Activated CD4-positive, alpha-beta memory T cell treated with anti-CD3 and anti-CD28 coated beads for 36 hours (primary cell): ENCODE results near the gene SPRED1. TPM values are rescaled to one million over a fixed set of nuclear protein-coding genes. Genes with fewer than 3 reads are reported as not detected.
"Not testable (repeated sequence)": the region's sequence is repeated elsewhere in the genome, so short reads cannot be mapped to it uniquely, and the experiment has no call there.

Experiments
- CTCF ChIA-PET: fragments of 350-600 bp; sonication (Branson Sonifier 250); formaldehyde crosslinking; loops from one replicate; lab custom pipeline; 2021; ENCODE audit warnings: antibody characterized with exemption, inconsistent platforms; lab: Charles Lee
- POLR2A ChIA-PET: fragments of 350-600 bp; sonication (Branson Sonifier 250); formaldehyde crosslinking; loops from one replicate; lab custom pipeline; 2021; ENCODE audit warnings: antibody characterized with exemption; lab: Charles Lee
- DNase-seq: peaks from one replicate; pipeline ENCODE4 v3.0.0-alpha.2; 2020
- H3K27ac Mint-ChIP-seq: one replicate; pipeline ENCODE4 v1.8.0; 2021; ENCODE audit warnings: mixed read lengths
- H3K27me3 Mint-ChIP-seq: one replicate; pipeline ENCODE4 v1.8.0; 2021; ENCODE audit warnings: mixed read lengths
- H3K36me3 Mint-ChIP-seq: one replicate; pipeline ENCODE4 v1.8.0; 2021; ENCODE audit warnings: mixed read lengths
- H3K4me1 Mint-ChIP-seq: one replicate; pipeline ENCODE4 v1.8.0; 2021; ENCODE audit warnings: low read depth, mixed read lengths
- H3K4me3 Mint-ChIP-seq: one replicate; pipeline ENCODE4 v1.8.0; 2021; ENCODE audit warnings: mild to moderate bottlenecking, mixed read lengths
- H3K9me3 Mint-ChIP-seq: one replicate; pipeline ENCODE4 v1.8.0; 2021; ENCODE audit warnings: mixed read lengths
- intact Hi-C: fragments of 100-400 bp; cut with micrococcal nuclease; formaldehyde crosslinking; loops from one replicate; pipeline ENCODE4 v1.15.1; 2023
- total RNA-seq, 2 experiments: library from RNA; stranded (reverse); gene quantifications; one replicate each; pipeline ENCODE4 v1.2.3, GENCODE V29; 2021

SPRED1 gene
- total RNA-seq, 2 experiments from 2014 or later, result 0.92 to 0.97 TPM

DNA sequence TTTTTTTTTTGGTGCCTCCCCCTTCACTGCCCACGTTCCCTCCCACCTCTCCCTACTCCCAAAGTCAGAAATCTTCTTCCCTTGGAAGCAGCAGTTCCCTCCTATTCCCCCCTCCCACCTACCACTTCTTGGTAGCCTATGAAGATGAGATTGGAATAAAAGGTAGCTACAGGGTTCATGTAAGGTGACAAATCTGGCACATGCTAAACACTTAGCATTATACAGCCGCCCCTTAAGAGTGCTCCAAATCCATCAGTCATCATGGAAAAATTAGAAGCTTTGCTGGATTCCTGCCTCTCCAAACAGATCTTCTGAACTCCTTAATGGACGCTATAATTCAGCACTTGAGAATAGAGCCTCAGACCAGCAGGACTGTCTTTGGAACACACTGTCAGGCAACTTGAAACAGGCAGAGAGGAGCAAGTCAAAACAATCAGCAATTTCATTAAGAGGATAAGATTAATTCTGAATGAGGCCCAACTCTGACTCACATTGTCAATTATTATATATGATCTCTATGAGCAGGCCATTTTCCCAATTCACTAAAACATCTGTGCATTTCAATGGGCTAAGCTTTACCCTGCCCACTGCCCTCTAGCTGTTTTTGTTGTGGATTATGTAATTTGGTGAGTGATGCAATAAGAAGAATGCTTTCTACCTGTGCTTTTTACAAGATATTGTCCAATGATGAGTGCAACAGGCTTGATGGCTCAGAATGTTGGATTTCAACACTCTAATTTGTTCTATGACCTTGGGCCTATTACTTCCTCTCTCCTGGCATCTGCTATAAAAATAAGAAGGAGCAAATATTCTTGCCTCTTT lies 34.6 kb upstream of the SPRED1 start:
- no peaks in the 10 kb centered on the region for H3K36me3 Mint-ChIP-seq
- H3K27me3 Mint-ChIP-seq, result peaks cover 3% of the 10 kb centered on the region

GRCh38 chr15:38220606-38221273 lies 31.9 kb upstream of the SPRED1 start:
- intact Hi-C loops, result no loop called here
- no peak overlapping the region for H3K27ac Mint-ChIP-seq
- CTCF ChIA-PET, result no interaction called here
- no peak for DNase-seq
- no peak overlapping the region for H3K4me3 Mint-ChIP-seq
- POLR2A ChIA-PET, result no interaction called here
- no peaks in the 10 kb centered on the region for H3K36me3 Mint-ChIP-seq
- peaks cover 5% of the 10 kb centered on the region for H3K27me3 Mint-ChIP-seq
- H3K9me3 Mint-ChIP-seq, result no peaks in the 10 kb centered on the region
- H3K4me1 Mint-ChIP-seq, result peaks cover 3% of the 10 kb centered on the region

More for the DNA sequence above, 34.6 kb upstream of the SPRED1 start:
- Mint-ChIP-seq H3K4me1 (peaks cover 3% of the 10 kb centered on the region), H3K9me3 (no peaks in the 10 kb centered on the region), H3K27ac (no peak overlapping the region), H3K4me3 (no peak overlapping the region)
- ChIA-PET POLR2A (no interaction called here), CTCF (no interaction called here)
- DNase-seq, result no peak
- intact Hi-C loops, result loop anchor here (5.0 kb wide), 1 partner anchor 64 kb away; no protein-coding TSS in a partner anchor

DNA sequence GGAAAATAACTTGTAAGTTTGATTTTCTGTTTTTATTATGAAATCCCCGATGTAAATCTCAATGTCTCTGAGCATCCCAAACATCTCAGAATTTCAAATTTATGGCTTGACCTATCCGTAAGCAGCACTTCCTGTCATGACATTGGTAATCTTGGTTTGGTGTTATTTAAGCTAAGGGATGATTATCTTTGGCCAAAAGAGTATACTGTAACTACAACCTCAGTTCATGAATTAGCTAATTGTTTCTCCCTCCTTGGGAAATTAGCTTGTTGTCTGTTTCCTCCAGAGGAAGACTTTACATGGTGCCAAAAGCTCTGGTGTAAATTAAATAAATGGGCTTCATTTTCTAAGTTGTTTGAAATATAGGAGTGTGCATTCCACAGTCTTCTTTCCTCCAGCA lies 28.1 kb upstream of the SPRED1 start:
- H3K9me3 Mint-ChIP-seq, result no peaks in the 10 kb centered on the region
- no peaks in the 10 kb centered on the region for H3K36me3 Mint-ChIP-seq
- no peak overlapping the region for H3K27ac Mint-ChIP-seq
- ChIA-PET CTCF (no interaction called here), POLR2A (no interaction called here)
- no peaks in the 10 kb centered on the region for H3K4me1 Mint-ChIP-seq
- DNase-seq, result no peak
- peaks cover 6% of the 10 kb centered on the region for H3K27me3 Mint-ChIP-seq
- intact Hi-C loops, result no loop called here
- no peak overlapping the region for H3K4me3 Mint-ChIP-seq

GRCh38 chr15:38225381-38225780 lies 27.3 kb upstream of the SPRED1 start:
- Mint-ChIP-seq H3K4me1 (no peaks in the 10 kb centered on the region), H3K4me3 (no peak overlapping the region), H3K27ac (no peak overlapping the region), H3K36me3 (no peaks in the 10 kb centered on the region), H3K27me3 (peaks cover 6% of the 10 kb centered on the region), H3K9me3 (no peaks in the 10 kb centered on the region)
- ChIA-PET CTCF (no interaction called here), POLR2A (no interaction called here)
- DNase-seq, result no peak
- intact Hi-C loops, result no loop called here

- H3K36me3 Mint-ChIP-seq, result no peaks in the 10 kb centered on the region
- DNase-seq, result no peak
- H3K4me3 Mint-ChIP-seq, result no peak overlapping the region
- CTCF ChIA-PET, result no interaction called here
- intact Hi-C loops, result no loop called here
- POLR2A ChIA-PET, result no interaction called here
- H3K27ac Mint-ChIP-seq, result no peak overlapping the region
- peaks cover 6% of the 10 kb centered on the region for H3K27me3 Mint-ChIP-seq
- H3K4me1 Mint-ChIP-seq, result no peaks in the 10 kb centered on the region
- H3K9me3 Mint-ChIP-seq, result no peaks in the 10 kb centered on the region
Measured at GRCh38 chr15:38226608-38227266, 25.9 kb upstream of the SPRED1 start.

GRCh38 chr15:38227941-38228340 lies 24.7 kb upstream of the SPRED1 start:
- Mint-ChIP-seq H3K4me1 (no peaks in the 10 kb centered on the region), H3K27me3 (peaks cover 3% of the 10 kb centered on the region), H3K4me3 (no peak overlapping the region), H3K36me3 (no peaks in the 10 kb centered on the region), H3K27ac (no peak overlapping the region), H3K9me3 (no peaks in the 10 kb centered on the region)
- no peak for DNase-seq
- CTCF ChIA-PET, result no interaction called here
- POLR2A ChIA-PET, result no interaction called here
- intact Hi-C loops, result no loop called here

- ChIA-PET CTCF (no interaction called here), POLR2A (no interaction called here)
- Mint-ChIP-seq H3K4me3 (no peak overlapping the region), H3K9me3 (no peaks in the 10 kb centered on the region), H3K36me3 (no peaks in the 10 kb centered on the region), H3K27ac (no peak overlapping the region), H3K4me1 (no peaks in the 10 kb centered on the region), H3K27me3 (peaks cover 3% of the 10 kb centered on the region)
- intact Hi-C loops, result no loop called here
- no peak for DNase-seq
Measured at GRCh38 chr15:38228618-38229017, 24.0 kb upstream of the SPRED1 start.

- POLR2A ChIA-PET, result no interaction called here
- no peak overlapping the region for H3K27ac Mint-ChIP-seq
- intact Hi-C loops, result no loop called here
Measured at GRCh38 chr15:38229705-38230310, 22.8 kb upstream of the SPRED1 start.

GRCh38 chr15:38231436-38231835 lies 21.2 kb upstream of the SPRED1 start:
- POLR2A ChIA-PET, result no interaction called here
- CTCF ChIA-PET, result no interaction called here
- peaks cover 2% of the 10 kb centered on the region for H3K27me3 Mint-ChIP-seq
- intact Hi-C loops, result no loop called here
- no peaks in the 10 kb centered on the region for H3K36me3 Mint-ChIP-seq
- H3K9me3 Mint-ChIP-seq, result no peaks in the 10 kb centered on the region
- H3K4me3 Mint-ChIP-seq, result no peak overlapping the region
- no peaks in the 10 kb centered on the region for H3K4me1 Mint-ChIP-seq
- no peak for DNase-seq
- H3K27ac Mint-ChIP-seq, result no peak overlapping the region

More at GRCh38 chr15:38229705-38230310, 22.8 kb upstream of the SPRED1 start:
- H3K4me3 Mint-ChIP-seq, result no peak overlapping the region
- CTCF ChIA-PET, result no interaction called here
- H3K4me1 Mint-ChIP-seq, result no peaks in the 10 kb centered on the region
- peaks cover 2% of the 10 kb centered on the region for H3K27me3 Mint-ChIP-seq
- H3K36me3 Mint-ChIP-seq, result no peaks in the 10 kb centered on the region
- no peak for DNase-seq
- H3K9me3 Mint-ChIP-seq, result no peaks in the 10 kb centered on the region

- intact Hi-C loops, POLR2A ChIA-PET, H3K9me3 Mint-ChIP-seq, H3K4me3 Mint-ChIP-seq, H3K27ac Mint-ChIP-seq, H3K36me3 Mint-ChIP-seq, H3K4me1 Mint-ChIP-seq, CTCF ChIA-PET, H3K27me3 Mint-ChIP-seq, DNase-seq: not testable (repeated sequence)
Measured at GRCh38 chr15:38237021-38237420, 15.6 kb upstream of the SPRED1 start.

- POLR2A ChIA-PET, result no interaction called here
- Mint-ChIP-seq H3K4me3 (no peak overlapping the region), H3K27ac (no peak overlapping the region), H3K36me3 (no peaks in the 10 kb centered on the region), H3K4me1 (no peaks in the 10 kb centered on the region), H3K27me3 (peaks cover 7% of the 10 kb centered on the region), H3K9me3 (no peaks in the 10 kb centered on the region)
- intact Hi-C loops, result no loop called here
- no peak for DNase-seq
- CTCF ChIA-PET, result no interaction called here
Measured at GRCh38 chr15:38238311-38238710, 14.3 kb upstream of the SPRED1 start.

- H3K27me3 Mint-ChIP-seq, result peaks cover 15% of the 10 kb centered on the region
- no peak overlapping the region for H3K27ac Mint-ChIP-seq
- intact Hi-C loops, result no loop called here
- DNase-seq, result no peak
- no peak overlapping the region for H3K4me3 Mint-ChIP-seq
- H3K36me3 Mint-ChIP-seq, result no peaks in the 10 kb centered on the region
- H3K9me3 Mint-ChIP-seq, result no peaks in the 10 kb centered on the region
- CTCF ChIA-PET, result no interaction called here
- H3K4me1 Mint-ChIP-seq, result no peaks in the 10 kb centered on the region
- POLR2A ChIA-PET, result interaction anchor here (0.6 kb wide), 1 partner anchor 1188 kb away, joined by 7 read pairs; no protein-coding TSS in a partner anchor
Measured at GRCh38 chr15:38242055-38242454, 10.6 kb upstream of the SPRED1 start.
